Stimulated activated naive CD8-positive, alpha-beta T cell treated with anti-CD3 and anti-CD28 coated beads, Interleukin-15, Interleukin-2, amounts not matched to agents 100 ng/mL and 50 ng/mL, for 24 hours (primary cell): ENCODE measurements around the gene ITPRID2.

Experiments used
- H3K27ac Mint-ChIP-seq: one replicate; pipeline ENCODE4 v1.8.0; 2021; ENCODE audit warnings: mild to moderate bottlenecking, mixed read lengths
- H3K27me3 Mint-ChIP-seq: one replicate; pipeline ENCODE4 v1.8.0; 2021; ENCODE audit warnings: mixed read lengths
- H3K36me3 Mint-ChIP-seq: one replicate; pipeline ENCODE4 v1.8.0; 2021; ENCODE audit warnings: low read depth, mixed read lengths
- H3K4me1 Mint-ChIP-seq: one replicate; pipeline ENCODE4 v1.8.0; 2021; ENCODE audit warnings: low read depth, mixed read lengths
- H3K4me3 Mint-ChIP-seq: one replicate; pipeline ENCODE4 v1.8.0; 2021; ENCODE audit warnings: mild to moderate bottlenecking, mixed read lengths
- H3K9me3 Mint-ChIP-seq: one replicate; pipeline ENCODE4 v1.8.0; 2021; ENCODE audit warnings: mixed read lengths

Gene ITPRID2

GRCh38 chr2:181916726-181917718 is 25.5 kb downstream of the ITPRID2 start:
- Mint-ChIP-seq H3K27ac (no peak overlapping the region), H3K9me3 (no peaks in the 10 kb centered on the region), H3K4me3 (no peak overlapping the region), H3K27me3 (no peaks in the 10 kb centered on the region), H3K36me3 (peaks cover 62% of the 10 kb centered on the region), H3K4me1 (no peaks in the 10 kb centered on the region)

GRCh38 chr2:181918188-181918587 is 26.7 kb downstream of the ITPRID2 start:
- Mint-ChIP-seq H3K9me3 (no peaks in the 10 kb centered on the region), H3K27me3 (no peaks in the 10 kb centered on the region), H3K4me3 (no peak overlapping the region), H3K4me1 (no peaks in the 10 kb centered on the region), H3K27ac (no peak overlapping the region), H3K36me3 (peaks cover 69% of the 10 kb centered on the region)

GRCh38 chr2:181923121-181923520 is 31.6 kb downstream of the ITPRID2 start:
- H3K4me1 Mint-ChIP-seq: no peaks in the 10 kb centered on the region
- no peak overlapping the region for H3K4me3 Mint-ChIP-seq
- no peak overlapping the region for H3K27ac Mint-ChIP-seq
- peaks cover 66% of the 10 kb centered on the region for H3K36me3 Mint-ChIP-seq
- H3K9me3 Mint-ChIP-seq: no peaks in the 10 kb centered on the region
- no peaks in the 10 kb centered on the region for H3K27me3 Mint-ChIP-seq

- peaks cover 57% of the 10 kb centered on the region for H3K36me3 Mint-ChIP-seq
- no peak overlapping the region for H3K27ac Mint-ChIP-seq
- H3K9me3 Mint-ChIP-seq: no peaks in the 10 kb centered on the region
- H3K4me3 Mint-ChIP-seq: no peak overlapping the region
- H3K4me1 Mint-ChIP-seq: no peaks in the 10 kb centered on the region
- no peaks in the 10 kb centered on the region for H3K27me3 Mint-ChIP-seq
Measured at GRCh38 chr2:181924336-181924735, 32.8 kb downstream of the ITPRID2 start.

GRCh38 chr2:181934694-181935093 is 43.2 kb downstream of the ITPRID2 start:
- Mint-ChIP-seq H3K27ac (no peak overlapping the region), H3K9me3 (peaks cover 4% of the 10 kb centered on the region), H3K36me3 (peaks cover 14% of the 10 kb centered on the region), H3K27me3 (peaks cover 12% of the 10 kb centered on the region), H3K4me1 (no peaks in the 10 kb centered on the region), H3K4me3 (no peak overlapping the region)

- no peak overlapping the region for H3K4me3 Mint-ChIP-seq
- no peak overlapping the region for H3K27ac Mint-ChIP-seq
- no peaks in the 10 kb centered on the region for H3K4me1 Mint-ChIP-seq
- peaks cover 4% of the 10 kb centered on the region for H3K9me3 Mint-ChIP-seq
- peaks cover 20% of the 10 kb centered on the region for H3K27me3 Mint-ChIP-seq
- H3K36me3 Mint-ChIP-seq: no peaks in the 10 kb centered on the region
Measured at GRCh38 chr2:181937473-181937872, 45.9 kb downstream of the ITPRID2 start.

- H3K27me3 Mint-ChIP-seq: peaks cover 28% of the 10 kb centered on the region
Measured at GRCh38 chr2:181943411-181944124, 52.0 kb downstream of the ITPRID2 start.

GRCh38 chr2:181944164-181944913 is 52.8 kb downstream of the ITPRID2 start:
- no peak overlapping the region for H3K4me3 Mint-ChIP-seq
- H3K27me3 Mint-ChIP-seq: peaks cover 25% of the 10 kb centered on the region
- no peaks in the 10 kb centered on the region for H3K4me1 Mint-ChIP-seq
- H3K36me3 Mint-ChIP-seq: no peaks in the 10 kb centered on the region
- H3K27ac Mint-ChIP-seq: no peak overlapping the region
- H3K9me3 Mint-ChIP-seq: peaks cover under 1% of the 10 kb centered on the region

More at GRCh38 chr2:181943411-181944124, 52.0 kb downstream of the ITPRID2 start:
- Mint-ChIP-seq H3K4me1 (no peaks in the 10 kb centered on the region), H3K9me3 (peaks cover 4% of the 10 kb centered on the region), H3K4me3 (no peak overlapping the region), H3K36me3 (no peaks in the 10 kb centered on the region), H3K27ac (no peak overlapping the region)

GRCh38 chr2:181944914-181945291 is 53.4 kb downstream of the ITPRID2 start:
- Mint-ChIP-seq H3K27me3 (peaks cover 23% of the 10 kb centered on the region), H3K9me3 (no peaks in the 10 kb centered on the region), H3K27ac (no peak overlapping the region), H3K4me3 (no peak overlapping the region), H3K36me3 (no peaks in the 10 kb centered on the region), H3K4me1 (no peaks in the 10 kb centered on the region)

- Mint-ChIP-seq H3K36me3 (no peaks in the 10 kb centered on the region), H3K27me3 (peaks cover 22% of the 10 kb centered on the region), H3K9me3 (no peaks in the 10 kb centered on the region), H3K4me1 (no peaks in the 10 kb centered on the region), H3K27ac (no peak overlapping the region), H3K4me3 (no peak overlapping the region)
Measured at GRCh38 chr2:181946444-181947127, 55.1 kb downstream of the ITPRID2 start.

- no peaks in the 10 kb centered on the region for H3K4me1 Mint-ChIP-seq
- no peaks in the 10 kb centered on the region for H3K36me3 Mint-ChIP-seq
- H3K9me3 Mint-ChIP-seq: no peaks in the 10 kb centered on the region
- H3K4me3 Mint-ChIP-seq: no peak overlapping the region
- peaks cover 19% of the 10 kb centered on the region for H3K27me3 Mint-ChIP-seq
- no peak overlapping the region for H3K27ac Mint-ChIP-seq
Measured at GRCh38 chr2:181947273-181947672, 55.7 kb downstream of the ITPRID2 start.

GRCh38 chr2:181948227-181948626 is 56.7 kb downstream of the ITPRID2 start:
- peaks cover 19% of the 10 kb centered on the region for H3K27me3 Mint-ChIP-seq

GRCh38 chr2:181949047-181949446 is 57.5 kb downstream of the ITPRID2 start:
- peaks cover 5% of the 10 kb centered on the region for H3K4me1 Mint-ChIP-seq
- no peaks in the 10 kb centered on the region for H3K36me3 Mint-ChIP-seq
- no peaks in the 10 kb centered on the region for H3K9me3 Mint-ChIP-seq
- no peak overlapping the region for H3K27ac Mint-ChIP-seq
- peaks cover 23% of the 10 kb centered on the region for H3K27me3 Mint-ChIP-seq
- no peak overlapping the region for H3K4me3 Mint-ChIP-seq

More at GRCh38 chr2:181948227-181948626, 56.7 kb downstream of the ITPRID2 start:
- Mint-ChIP-seq H3K36me3 (no peaks in the 10 kb centered on the region), H3K27ac (no peak overlapping the region), H3K9me3 (no peaks in the 10 kb centered on the region), H3K4me3 (no peak overlapping the region), H3K4me1 (no peaks in the 10 kb centered on the region)
